GM21717 (cell line): ENCODE results near the gene SDE2.
A peak's percentile ranks its signal among the peaks of the same experiment; 100 is the strongest.

Experiments
- ATAC-seq: cut with Tn5 transposase; IDR thresholded peaks from one replicate; pipeline ENCODE4 v1.9.1; 2021; ENCODE audit warnings: mild to moderate bottlenecking, moderate library complexity; ENCODE audit not compliant: unreplicated experiment

SDE2 gene

DNA sequence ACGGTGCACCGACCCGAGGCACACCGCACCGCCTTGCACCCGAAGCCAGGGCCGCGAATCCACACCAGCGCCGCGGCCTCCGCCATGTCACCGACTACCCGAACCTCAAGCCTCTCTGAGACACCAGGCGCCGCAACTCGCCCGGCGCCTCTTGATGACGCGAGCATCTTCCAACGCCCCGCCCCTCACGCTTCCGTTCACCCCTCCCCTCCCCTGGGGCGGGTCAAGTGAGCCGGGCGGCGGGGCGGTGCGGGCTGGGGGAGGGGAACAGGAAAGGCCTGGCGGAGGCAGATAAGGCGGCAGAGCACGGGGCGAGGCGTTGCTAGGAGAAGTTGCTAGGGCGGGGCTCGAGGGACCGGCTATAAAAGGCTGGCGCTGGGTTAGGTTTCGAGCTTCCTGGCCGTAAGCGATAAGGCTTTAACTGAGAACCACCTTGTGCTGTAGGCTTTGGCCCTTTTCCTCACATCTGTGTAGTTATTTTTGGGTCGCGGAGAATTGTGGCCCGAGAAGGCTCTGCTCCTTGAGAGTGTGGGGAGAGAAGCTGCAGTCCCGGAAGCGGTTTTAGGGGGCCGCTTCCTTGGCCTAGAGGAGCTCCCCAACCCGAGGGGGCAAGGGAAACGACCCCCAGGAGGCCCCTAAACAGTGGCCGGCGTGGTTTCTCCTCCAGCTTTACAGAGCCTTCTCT, at the start of gene SDE2:
Gene SDE2 (minus strand): TSS at position 117 of the 685 bp plus-strand sequence. CDS start 31 bp downstream, at position 86.
- ATAC-seq = peak; percentile 81

DNA sequence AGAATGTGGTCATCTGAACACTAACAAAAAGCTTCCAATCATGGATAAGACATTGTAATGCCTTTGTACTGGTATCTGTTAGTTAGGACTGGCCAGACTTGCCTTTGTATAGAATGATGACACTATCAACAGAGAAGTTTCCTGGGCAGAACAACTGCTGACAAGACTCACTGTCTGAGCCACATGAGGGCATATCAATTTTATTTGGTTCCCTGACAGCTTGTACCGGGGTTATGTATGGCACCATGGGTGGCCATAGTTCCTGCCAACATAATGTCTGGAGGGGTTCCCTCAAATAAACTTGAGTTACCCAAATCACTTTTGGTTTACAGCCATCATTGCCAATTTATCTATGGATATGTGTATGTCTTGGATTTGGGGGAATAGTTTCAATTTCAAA, 49.7 kb upstream of the SDE2 start:
- ATAC-seq = no peak

DNA sequence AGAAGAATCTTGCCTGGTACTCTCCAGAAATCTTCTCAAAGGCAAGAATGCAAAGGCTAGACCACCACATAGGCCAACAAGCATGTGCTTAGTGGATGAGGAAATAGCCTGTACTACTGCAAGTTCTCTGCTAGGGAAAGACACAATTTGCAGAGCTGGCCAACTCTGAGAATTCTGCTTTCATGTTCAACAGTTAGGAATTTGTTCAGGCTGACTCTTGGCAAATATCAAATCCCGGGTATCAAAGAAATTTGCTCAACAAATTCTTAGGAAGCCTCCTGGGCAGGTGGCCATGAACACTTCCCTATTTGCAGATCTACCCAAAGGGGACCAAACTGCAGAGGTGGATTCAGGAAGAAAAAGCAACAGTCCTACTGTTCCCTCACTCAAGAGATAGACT, 48.4 kb upstream of the SDE2 start:
- no peak for ATAC-seq

DNA sequence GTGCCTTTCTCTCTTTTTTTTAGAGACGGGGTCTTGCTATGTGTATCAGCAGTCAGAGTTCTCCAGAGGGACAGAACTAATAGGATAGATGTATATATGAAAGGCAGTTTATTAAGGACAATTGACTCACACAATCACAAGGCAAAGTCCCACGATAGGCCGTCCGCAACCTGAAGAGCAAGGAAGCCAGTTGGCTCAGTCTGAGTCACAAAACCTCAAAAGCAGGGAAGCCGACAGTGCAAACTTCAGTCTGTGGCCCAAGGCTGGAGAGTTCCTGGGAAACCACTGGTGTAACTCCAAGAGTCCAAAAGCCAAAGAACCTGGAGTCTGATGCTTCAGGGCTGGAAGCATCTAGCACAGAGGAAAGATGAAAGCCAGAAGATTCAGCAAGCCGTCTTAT, 47.1 kb upstream of the SDE2 start:
- no peak for ATAC-seq

DNA sequence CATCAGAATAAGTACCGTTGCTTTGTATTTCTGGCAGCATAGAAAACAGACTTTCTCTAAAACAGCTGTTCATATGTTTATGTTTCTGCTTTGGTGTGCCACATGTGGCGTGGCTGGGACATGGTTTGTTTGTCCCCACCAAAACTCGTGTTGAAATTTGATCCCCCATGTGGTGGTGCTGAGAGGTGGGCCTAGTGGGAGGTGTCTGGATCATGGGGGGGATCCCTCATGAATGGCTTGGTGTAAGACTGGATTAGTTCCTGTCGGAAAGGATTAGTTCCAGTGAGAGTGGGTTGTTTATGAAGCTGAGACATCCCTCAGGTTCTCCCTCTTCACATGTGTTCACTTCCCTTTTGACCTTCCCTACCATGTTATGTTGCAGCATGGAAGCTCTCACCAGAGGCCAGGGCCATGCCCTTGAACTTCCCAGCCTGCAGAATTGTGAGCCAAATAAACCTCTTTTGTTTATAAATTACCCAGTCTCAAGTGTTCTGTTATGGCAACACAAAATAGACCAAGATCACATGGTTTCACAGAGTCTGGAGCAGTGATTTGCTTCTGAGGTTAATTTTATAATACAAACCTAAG, 45.5 kb upstream of the SDE2 start:
- no peak for ATAC-seq

DNA sequence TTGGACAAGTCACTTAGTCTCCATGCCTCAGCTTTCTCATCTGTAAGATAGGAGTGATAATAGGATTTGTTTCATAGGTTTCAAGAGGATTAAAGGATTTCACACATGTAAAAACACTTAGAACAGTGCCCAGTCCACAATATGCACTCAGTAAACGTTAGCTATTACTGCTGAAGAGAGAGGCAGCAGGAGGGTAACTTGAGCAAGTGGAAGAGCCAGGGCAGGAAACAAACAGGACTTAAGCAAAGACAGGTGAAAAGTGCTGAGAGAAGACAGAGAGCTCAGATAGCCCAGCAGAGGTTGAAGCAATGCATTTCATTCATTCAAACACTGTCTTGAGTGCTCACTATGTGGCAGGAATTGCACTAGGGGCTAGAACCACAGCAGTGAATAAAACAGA, 42.3 kb upstream of the SDE2 start:
- no peak for ATAC-seq

DNA sequence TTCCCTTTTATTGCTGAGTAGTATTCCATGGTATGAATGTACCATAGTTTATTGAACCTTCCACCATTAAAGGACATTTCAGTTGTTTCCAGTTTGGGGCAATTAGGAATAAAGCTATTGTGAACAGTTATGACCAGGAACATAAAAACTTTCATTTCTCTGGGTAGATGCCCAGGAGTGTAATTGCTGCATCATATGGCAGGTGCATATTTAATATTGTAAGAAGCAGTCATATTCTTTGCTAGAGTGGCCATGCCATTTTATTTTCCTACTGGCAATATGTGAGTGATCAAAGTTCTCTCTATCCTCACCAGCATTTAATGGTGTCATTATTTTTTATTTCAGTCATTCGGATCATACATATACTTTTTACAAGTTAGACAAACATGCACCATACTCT, 39.5 kb upstream of the SDE2 start:
- ATAC-seq = no peak

DNA sequence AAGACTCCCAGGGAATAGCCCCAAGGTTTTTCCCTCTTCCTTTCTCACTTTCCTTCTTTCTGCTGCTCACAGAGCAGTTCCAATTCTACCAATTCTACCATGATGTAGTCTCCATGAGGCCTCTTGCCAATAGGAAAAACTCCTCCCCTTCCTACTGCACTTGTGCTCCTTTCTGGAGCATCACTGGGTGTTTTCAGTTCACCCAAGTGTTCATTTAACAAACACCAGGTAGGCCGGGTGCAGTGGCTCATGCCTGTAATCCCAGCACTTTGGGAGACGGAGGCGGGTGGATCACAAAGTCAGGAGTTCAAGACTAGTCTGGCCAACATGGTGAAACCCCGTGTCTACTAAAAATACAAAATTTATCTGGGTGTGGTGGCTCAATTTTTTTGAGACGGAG, 36.8 kb upstream of the SDE2 start:
- no peak for ATAC-seq

DNA sequence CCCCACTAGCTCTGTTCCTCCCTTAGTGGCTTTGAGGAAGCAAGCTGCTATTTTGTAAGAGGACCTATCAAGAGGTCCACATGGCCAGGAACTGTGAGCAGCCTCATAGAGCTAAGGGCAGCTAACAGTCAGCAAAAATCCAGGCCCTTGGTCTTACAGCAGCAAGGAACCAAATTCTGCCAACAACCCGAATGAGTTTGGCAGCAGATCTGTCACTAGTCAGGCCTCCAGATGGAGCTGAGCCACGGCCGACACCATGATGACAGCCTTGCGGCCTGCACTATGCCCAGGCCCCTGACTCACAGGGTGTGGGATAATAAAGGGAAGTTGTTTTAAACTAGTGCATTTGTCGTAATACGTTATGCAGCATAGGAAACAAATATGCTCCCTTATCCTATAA, 35.3 kb upstream of the SDE2 start:
- ATAC-seq = no peak

DNA sequence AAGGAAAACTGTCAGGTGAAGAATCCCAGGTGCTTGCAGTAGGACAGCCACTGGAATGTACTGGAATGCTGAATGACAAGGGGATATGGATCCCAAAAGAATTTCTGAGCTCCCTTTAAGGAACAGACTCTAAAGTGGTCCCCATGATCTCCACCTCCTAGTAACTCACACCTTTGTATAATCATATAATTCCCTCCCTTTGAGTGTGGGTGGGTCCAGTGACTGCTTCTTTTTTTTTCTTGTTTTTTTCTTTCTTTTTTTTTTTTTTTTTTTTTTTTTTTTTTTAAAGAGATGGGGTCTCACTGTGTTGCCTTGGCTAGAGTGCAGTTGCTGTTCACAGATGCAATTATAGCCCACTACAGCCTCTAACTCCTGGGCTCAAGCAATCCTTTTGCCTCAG, 34.8 kb upstream of the SDE2 start:
- no peak for ATAC-seq

DNA sequence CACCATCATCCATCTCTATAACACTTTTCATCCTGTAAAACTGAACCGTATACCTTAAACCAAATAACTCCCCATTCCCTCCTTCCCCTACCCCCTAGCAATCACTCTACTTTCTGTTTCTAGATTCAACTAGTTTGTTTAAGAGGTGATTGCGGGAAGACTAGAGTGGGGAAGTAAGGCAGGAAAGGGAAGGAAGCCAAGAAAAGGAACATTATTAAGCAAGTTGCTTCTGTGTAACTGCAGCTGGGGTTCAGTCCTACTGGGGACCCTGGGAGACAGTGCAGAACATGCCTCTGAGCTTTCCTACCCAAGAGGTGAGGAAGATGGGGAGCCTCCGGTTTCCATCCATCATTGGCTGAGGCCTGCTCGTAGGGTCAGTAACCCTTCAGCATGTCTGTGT, 34.4 kb upstream of the SDE2 start:
- no peak for ATAC-seq

DNA sequence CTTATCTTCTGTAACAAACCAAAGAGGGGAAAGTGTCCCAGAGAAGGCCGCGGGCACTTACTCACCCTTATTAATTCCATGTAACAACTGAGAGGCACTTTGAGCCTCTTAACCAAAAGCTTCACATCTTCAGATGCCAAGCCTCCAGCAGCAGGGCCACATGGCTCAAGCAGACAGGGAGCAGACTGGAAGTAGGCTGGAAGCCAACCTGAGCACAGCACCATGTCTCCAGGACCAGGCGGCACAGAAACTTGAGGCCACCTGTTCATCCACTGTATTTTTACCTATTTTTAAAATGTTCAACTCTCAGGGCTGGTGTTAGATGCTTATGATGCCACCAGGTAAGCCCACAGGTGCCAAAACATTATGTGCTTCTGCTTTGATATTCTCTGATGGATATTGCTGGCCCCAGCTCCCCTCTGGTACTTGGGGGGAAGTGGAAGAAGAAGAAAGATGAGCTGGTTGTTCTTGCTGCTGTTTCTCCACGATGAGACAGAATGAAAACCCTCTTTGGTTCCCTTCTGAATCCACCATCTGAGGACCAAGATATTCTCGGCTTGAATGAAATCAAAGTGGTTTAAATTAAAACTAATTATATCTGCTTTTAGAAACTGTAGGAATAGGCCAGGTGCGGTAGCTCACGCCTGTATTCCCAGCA, 30.6 kb upstream of the SDE2 start:
- ATAC-seq = no peak

DNA sequence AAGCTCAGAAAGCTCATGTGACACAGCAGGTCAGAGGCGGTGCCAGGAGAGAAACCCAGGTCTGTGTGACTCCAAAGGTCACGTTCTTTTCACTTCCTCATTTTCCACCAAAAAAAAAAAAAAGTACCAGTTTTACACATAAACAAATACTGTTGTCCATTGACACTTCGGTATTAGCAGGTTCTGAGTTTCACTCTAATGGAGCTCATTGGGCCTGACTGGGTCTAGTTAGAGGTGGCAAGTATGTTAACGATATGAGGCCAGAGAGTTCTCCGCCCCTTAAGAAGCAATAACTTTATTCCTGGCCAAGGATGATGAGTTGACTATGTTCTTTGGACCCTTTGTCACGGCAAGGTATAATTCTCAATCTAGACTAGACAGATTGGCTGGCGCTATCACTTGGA, 30.0 kb upstream of the SDE2 start:
- ATAC-seq = peak; percentile 80

DNA sequence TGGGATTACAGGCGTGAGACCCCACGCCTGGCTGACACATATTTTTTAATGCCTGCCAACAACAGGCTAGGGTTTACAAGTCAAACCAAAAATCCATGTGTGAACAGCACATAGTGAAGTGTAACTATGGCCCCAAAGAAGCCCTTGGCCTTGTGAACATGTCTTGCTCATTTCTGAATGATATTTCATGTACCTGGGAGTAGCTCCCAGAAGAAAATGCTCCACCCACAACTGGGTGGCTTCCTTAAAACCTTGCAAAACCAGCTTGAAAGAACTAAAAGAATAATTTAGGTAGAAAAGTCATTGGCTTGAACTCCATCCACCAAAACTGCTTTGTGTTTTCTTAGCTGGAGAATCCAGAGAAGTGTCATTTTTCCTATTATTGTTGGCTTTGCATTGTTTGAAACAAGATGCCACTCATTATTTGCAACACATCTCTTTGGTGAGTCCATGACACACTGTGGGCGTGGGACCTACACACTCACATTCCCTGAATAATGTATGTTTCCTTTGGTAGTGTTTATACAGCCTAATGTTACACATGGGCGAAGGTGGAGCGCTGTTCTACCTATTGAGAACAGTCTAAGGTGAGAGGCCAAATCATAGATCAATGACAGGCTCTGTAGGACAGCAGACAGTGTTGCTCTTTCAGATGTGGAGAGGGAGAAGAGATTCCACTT, 28.5 kb upstream of the SDE2 start:
- no peak for ATAC-seq

DNA sequence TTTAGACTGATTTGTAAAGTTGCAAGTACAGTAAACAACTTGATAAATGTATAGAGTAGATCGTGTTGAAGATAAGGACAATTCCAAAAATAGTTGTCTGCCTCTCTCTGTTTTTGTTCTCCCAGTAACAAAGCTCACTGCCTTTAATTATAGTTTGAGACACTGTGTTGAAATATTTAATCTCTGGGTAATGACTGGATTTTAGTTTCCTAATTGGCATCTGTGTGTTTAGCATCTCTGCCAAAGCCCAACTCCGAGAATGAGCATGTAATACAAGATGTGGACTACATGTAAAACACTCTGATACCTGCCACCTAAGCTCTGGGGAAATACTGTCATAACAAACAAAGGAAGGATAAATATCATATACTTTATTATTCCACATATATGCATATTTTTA, 27.7 kb upstream of the SDE2 start:
- no peak for ATAC-seq

DNA sequence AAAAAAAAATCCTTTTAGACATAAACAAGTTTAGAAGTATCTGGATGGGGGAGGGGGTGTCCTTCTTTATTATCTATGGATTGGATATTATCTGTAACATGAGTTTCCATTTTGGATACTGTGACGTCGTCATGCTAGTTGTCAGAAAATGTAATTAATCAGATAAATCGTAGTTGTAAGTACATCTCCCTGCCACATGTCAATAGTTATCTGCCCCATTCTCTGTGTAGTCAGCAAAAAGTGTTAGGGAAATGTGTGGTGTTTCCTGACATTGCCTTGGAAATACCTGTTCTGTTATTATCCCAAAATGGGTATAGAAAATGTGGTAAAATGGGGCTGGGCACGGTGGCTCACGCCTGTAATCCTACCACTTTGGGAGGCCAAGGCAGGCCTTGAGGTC, 24.6 kb upstream of the SDE2 start:
- no peak for ATAC-seq

DNA sequence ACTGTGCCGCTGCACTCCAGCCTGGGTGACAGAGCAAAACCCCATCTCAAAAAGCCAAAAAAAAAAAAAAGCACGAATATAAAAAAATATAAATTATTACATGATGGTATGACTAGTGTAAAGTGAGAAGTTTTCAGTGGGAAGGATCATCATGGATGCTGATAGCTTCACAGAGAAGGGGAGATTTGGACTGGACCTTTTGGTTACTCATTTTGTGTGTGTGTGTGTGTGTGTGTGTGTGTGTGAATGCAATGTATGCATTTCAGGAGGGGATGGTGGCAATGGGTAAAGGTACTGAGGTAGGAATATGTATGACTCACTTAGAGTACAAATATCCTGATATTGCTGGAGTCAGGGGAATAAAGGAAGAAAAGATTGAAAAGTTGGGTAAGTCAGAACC, 22.7 kb upstream of the SDE2 start:
- no peak for ATAC-seq

DNA sequence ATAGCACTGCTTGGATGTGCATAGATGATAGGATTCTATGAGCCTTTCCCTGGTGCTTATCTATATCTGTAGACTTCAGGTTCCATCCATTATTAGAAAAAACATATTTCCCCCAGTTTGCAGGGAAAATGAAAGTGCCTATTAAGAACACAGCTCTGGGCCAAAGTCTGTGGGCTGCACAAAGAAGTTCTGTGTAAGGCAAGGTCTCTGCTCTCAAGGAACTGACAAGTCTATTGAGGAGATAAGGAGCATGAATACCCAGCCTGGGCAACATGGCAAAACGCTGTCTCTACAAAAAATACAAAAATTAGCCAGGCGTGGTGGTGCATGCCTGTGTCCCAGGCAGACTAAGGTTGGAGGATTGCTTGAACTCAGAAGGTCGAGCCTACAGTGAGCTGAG, 22.3 kb upstream of the SDE2 start:
- no peak for ATAC-seq

DNA sequence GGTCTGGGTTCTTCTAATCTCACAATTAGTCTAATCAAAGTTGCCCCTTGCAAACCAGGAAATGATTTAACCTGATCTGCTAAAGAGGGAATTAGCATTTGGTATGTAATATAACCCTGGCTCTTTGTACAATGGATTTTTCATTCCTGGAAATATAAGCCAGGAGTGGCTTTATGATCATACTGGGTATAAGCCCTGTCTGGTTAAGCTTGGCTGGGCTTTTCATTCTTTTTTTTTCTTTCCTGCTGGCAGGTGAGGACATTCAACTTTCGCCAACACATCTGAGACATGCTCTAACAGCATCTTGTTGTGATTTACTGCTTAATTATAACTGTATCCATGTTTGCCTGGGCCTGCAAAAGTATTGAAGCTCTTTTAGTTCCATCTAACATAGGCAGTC, 20.4 kb upstream of the SDE2 start:
- no peak for ATAC-seq

DNA sequence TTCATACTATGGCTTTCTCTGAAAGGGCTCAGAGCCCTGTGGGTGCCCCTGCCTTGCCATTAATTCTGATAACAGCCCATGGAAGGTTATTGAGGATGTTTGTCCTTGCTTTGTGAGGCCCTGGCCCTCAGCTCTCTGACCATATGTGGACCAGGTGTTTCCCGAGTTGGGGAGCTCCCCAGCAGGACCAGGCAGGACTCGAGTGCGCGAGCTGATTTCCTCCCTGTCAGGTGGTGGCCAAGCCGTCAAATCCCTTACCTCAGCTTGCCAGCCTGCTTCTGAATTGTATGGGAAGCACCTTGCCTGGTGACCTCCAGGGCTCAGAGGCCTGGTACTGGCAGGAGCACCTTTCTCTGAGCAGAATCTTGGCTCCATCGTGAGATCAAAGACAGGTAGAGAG, 17.9 kb upstream of the SDE2 start:
- no peak for ATAC-seq

DNA sequence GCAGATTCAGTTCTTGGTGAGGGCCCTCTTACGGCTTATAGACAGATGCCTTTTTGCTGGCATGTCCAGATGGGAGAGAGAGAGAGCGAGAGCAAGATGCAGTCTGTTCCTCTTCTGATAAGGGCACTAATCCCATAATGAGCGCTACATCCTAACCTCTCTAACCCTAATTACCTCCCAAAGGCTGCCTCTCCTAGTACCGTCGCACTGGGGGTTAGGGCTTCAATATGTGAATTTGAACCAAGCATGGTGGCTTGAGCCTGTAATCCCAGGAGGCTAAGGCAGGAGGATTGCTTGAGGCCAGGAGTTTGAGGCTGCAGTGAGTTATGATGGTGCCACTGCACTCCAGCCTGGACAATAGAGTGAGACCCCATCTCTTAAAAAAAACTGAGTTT, 10.5 kb upstream of the SDE2 start:
- ATAC-seq = no peak
